H1 (cell line): Measurements from ENCODE around the gene MID1. TPM values are rescaled to one million over a fixed set of nuclear protein-coding genes. Genes with fewer than 3 reads are reported as not detected.

Experiments used
- CTCF ChIA-PET: fragments of 300-600 bp; sonication (Branson Sonifier 250); formaldehyde crosslinking; loops from one replicate; lab custom pipeline; 2021; ENCODE audit not compliant: partially characterized antibody; lab: Charles Lee
- POLR2A ChIA-PET: fragments of 300-600 bp; sonication (Branson Sonifier 250); formaldehyde crosslinking; loops from one replicate; lab custom pipeline; 2021; ENCODE audit warnings: inconsistent platforms; ENCODE audit not compliant: partially characterized antibody; lab: Charles Lee
- DNase-seq, 2 experiments: peaks; one replicate each; pipeline versions ENCODE4 v3.0.0 to v3.0.0-alpha.2; 2010 to 2022; ENCODE audit warnings: low spot score in 2 of 2, low read depth in 1 of 2, mixed read lengths in 1 of 2
- FAIRE-seq: peaks from 2 replicates; lab custom pipeline; 2011; peaks lifted over from hg19 to GRCh38; lab: Jason Lieb, UNC
- H2AFZ ChIP-seq: 2 replicates; pipeline ENCODE4 v1.8.1; 2012; ENCODE audit warnings: low read length, inconsistent platforms
- H2AK5ac ChIP-seq: 2 replicates; pipeline ENCODE4 v1.6.1; 2013; ENCODE audit warnings: low read depth, low read length
- H2BK120ac ChIP-seq: replicated peaks from 2 replicates; pipeline ENCODE3; 2013; ENCODE audit warnings: low read depth, low read length, inconsistent platforms
- H2BK12ac ChIP-seq: 2 replicates; pipeline ENCODE4 v1.6.1; 2013; ENCODE audit warnings: low read depth, low read length
- H2BK15ac ChIP-seq: 2 replicates; pipeline ENCODE4 v1.6.1; 2013; ENCODE audit warnings: low read length
- H2BK20ac ChIP-seq: 2 replicates; pipeline ENCODE4 v1.6.1; 2013; ENCODE audit warnings: low read length
- H2BK5ac ChIP-seq: 2 replicates; pipeline ENCODE4 v1.6.1; 2013; ENCODE audit warnings: low read depth, low read length
- H3K14ac ChIP-seq: 2 replicates; pipeline ENCODE4 v1.6.1; 2013; ENCODE audit warnings: inconsistent platforms; ENCODE audit not compliant: insufficient read length
- H3K18ac ChIP-seq: 2 replicates; pipeline ENCODE4 v1.6.1; 2013; ENCODE audit warnings: low read length; ENCODE audit errors: extremely low read depth
- H3K23ac ChIP-seq: 2 replicates; pipeline ENCODE4 v1.6.1; 2013; ENCODE audit warnings: inconsistent platforms; ENCODE audit not compliant: insufficient read length
- H3K23me2 ChIP-seq: 2 replicates; pipeline ENCODE4 v1.6.1; 2013; ENCODE audit warnings: low read depth, low read length
- H3K27ac ChIP-seq: 2 replicates; pipeline ENCODE4 v1.6.1; 2011; ENCODE audit warnings: low read depth, low read length, inconsistent platforms
- H3K27me3 ChIP-seq, 4 experiments: replicated peaks in 1 of 4; 1 replicate in 1 of 4; 2 replicates in 3 of 4; pipeline versions ENCODE4 v1.6.1 to v1.8.1; 2011 to 2013; ENCODE audit warnings: low read length in 3 of 4, mild to moderate bottlenecking in 3 of 4, inconsistent platforms in 2 of 4, mixed read lengths in 2 of 4, moderate library complexity in 1 of 4; ENCODE audit not compliant: control insufficient read depth in 3 of 4, insufficient read depth in 3 of 4; ENCODE audit errors: extremely low read depth in 1 of 4
- H3K36me3 ChIP-seq, 4 experiments: 2 replicates each; pipeline versions ENCODE4 v1.6.1 to v1.8.1; 2011 to 2013; ENCODE audit warnings: mild to moderate bottlenecking in 4 of 4, low read length in 3 of 4, moderate library complexity in 2 of 4, control low read depth in 1 of 4, inconsistent platforms in 1 of 4; ENCODE audit not compliant: insufficient read depth in 4 of 4, control insufficient read depth in 2 of 4
- H3K4ac ChIP-seq: replicated peaks from 2 replicates; pipeline ENCODE3; 2013; ENCODE audit warnings: low read length, low read depth, mixed read lengths, inconsistent platforms; ENCODE audit not compliant: insufficient read length
- H3K4me1 ChIP-seq, 4 experiments: replicated peaks in 1 of 4; 1 replicate in 1 of 4; 2 replicates in 3 of 4; pipeline versions ENCODE4 v1.6.1 to v1.8.1; 2011 to 2013; ENCODE audit warnings: low read length in 3 of 4, inconsistent platforms in 2 of 4, mixed read lengths in 1 of 4; ENCODE audit not compliant: insufficient read depth in 4 of 4, control insufficient read depth in 3 of 4
- H3K4me2 ChIP-seq, 2 experiments: 2 replicates each; pipeline versions ENCODE4 v1.6.1 to v1.8.1; 2011 to 2013; ENCODE audit warnings: low read depth in 2 of 2, low read length in 2 of 2, control low read depth in 1 of 2, inconsistent platforms in 1 of 2, mild to moderate bottlenecking in 1 of 2; ENCODE audit not compliant: insufficient read depth in 1 of 2
- H3K4me3 ChIP-seq, 4 experiments: fragments of 200-600, 300-600 bp in 1 of 4; sonication (generic), shearing (Covaris generic), sonication (Bioruptor Twin) in 1 of 4; 2 replicates each; pipeline versions ENCODE4 v1.5.1 to v1.8.1; 2011 to 2016; ENCODE audit warnings: low read length in 4 of 4, low read depth in 3 of 4, control low read depth in 2 of 4, inconsistent platforms in 2 of 4, mild to moderate bottlenecking in 2 of 4, mixed read lengths in 1 of 4, moderate library complexity in 1 of 4; ENCODE audit not compliant: insufficient read depth in 2 of 4; ENCODE audit errors: extremely low read depth in 1 of 4
- H3K56ac ChIP-seq: replicated peaks from 2 replicates; pipeline ENCODE3; 2013; ENCODE audit warnings: low read depth, mild to moderate bottlenecking, mixed read lengths, low read length, inconsistent platforms; ENCODE audit not compliant: insufficient read length
- H3K79me1 ChIP-seq: 2 replicates; pipeline ENCODE4 v1.6.1; 2013; ENCODE audit warnings: low read depth, low read length, control low read depth
- H3K79me2 ChIP-seq, 2 experiments: 2 replicates each; pipeline versions ENCODE4 v1.6.1 to v1.8.1; 2012 to 2013; ENCODE audit warnings: low read length in 2 of 2, mild to moderate bottlenecking in 2 of 2, inconsistent platforms in 1 of 2; ENCODE audit not compliant: insufficient read depth in 2 of 2, control insufficient read depth in 1 of 2
- H3K9ac ChIP-seq, 4 experiments: replicated peaks in 1 of 4; 1 replicate in 1 of 4; 2 replicates in 3 of 4; pipeline versions ENCODE4 v1.6.1 to v1.8.1; 2011 to 2013; ENCODE audit warnings: low read depth in 3 of 4, low read length in 3 of 4, control low read depth in 2 of 4, mild to moderate bottlenecking in 2 of 4, moderate library complexity in 2 of 4, inconsistent platforms in 1 of 4; ENCODE audit errors: extremely low read depth in 1 of 4
- H3K9me3 ChIP-seq, 2 experiments: 2 replicates each; pipeline versions ENCODE4 v1.6.1 to v1.8.1; 2012 to 2013; ENCODE audit warnings: mild to moderate bottlenecking in 2 of 2, moderate library complexity in 2 of 2, control low read depth in 1 of 2, inconsistent platforms in 1 of 2, low read depth in 1 of 2, low read length in 1 of 2, mixed read lengths in 1 of 2; ENCODE audit not compliant: insufficient read depth in 2 of 2
- H4K20me1 ChIP-seq, 2 experiments: replicated peaks in 1 of 2; 2 replicates each; pipeline versions ENCODE3 to v1.8.1; 2011 to 2013; ENCODE audit warnings: inconsistent platforms in 2 of 2, low read length in 2 of 2, mild to moderate bottlenecking in 1 of 2; ENCODE audit not compliant: insufficient read depth in 2 of 2, control insufficient read depth in 1 of 2
- H4K5ac ChIP-seq: 2 replicates; pipeline ENCODE4 v1.6.1; 2013; ENCODE audit warnings: low read length, low read depth, mixed read lengths, inconsistent platforms; ENCODE audit not compliant: insufficient read length
- H4K8ac ChIP-seq: 2 replicates; pipeline ENCODE4 v1.8.0; 2013; ENCODE audit warnings: mild to moderate bottlenecking, moderate library complexity, low read length, inconsistent platforms; ENCODE audit not compliant: insufficient read depth; ENCODE audit errors: extremely low read depth
- H4K91ac ChIP-seq: replicated peaks from 2 replicates; pipeline ENCODE3; 2013; ENCODE audit warnings: low read length, mixed read lengths, inconsistent platforms; ENCODE audit not compliant: insufficient read length
- GTF2F1 ChIP-seq: IDR thresholded peaks from 2 replicates; pipeline ENCODE4 v1.6.1; 2012; ENCODE audit warnings: low read depth, low read length, improper control_type of control experiment, borderline replicate concordance
- RXRA ChIP-seq: IDR thresholded peaks from 2 replicates; pipeline ENCODE4 v1.6.1; 2011; ENCODE audit warnings: low read depth, mild to moderate bottlenecking, low read length, moderate library complexity; ENCODE audit not compliant: insufficient read depth
- SP1 ChIP-seq: IDR thresholded peaks from 2 replicates; pipeline ENCODE4 v1.6.1; 2011; ENCODE audit warnings: low read depth, low read length
- SUZ12 ChIP-seq: fragments of 200-600 bp; sonication (generic); IDR thresholded peaks from 2 replicates; pipeline ENCODE4 v1.6.1; 2012; ENCODE audit warnings: mild to moderate bottlenecking, inconsistent platforms, low read length, moderate library complexity, mixed read lengths
- YY1 ChIP-seq: IDR thresholded peaks from 2 replicates; pipeline ENCODE4 v1.6.1; 2011; ENCODE audit warnings: low read depth, mild to moderate bottlenecking, low read length
- WGBS, 2 experiments: shearing (Covaris generic) in 1 of 2; methylation state at CpG; one replicate each; pipeline versions ENCODE4 v1.1.6 to v1.1.7; 2013 to 2015; ENCODE audit warnings: low lambda C conversion rate in 2 of 2, mixed read lengths in 2 of 2, inconsistent platforms in 1 of 2, low coverage in 1 of 2, missing lambda C conversion rate in 1 of 2; ENCODE audit not compliant: insufficient replicate concordance in 2 of 2, insufficient coverage in 1 of 2, insufficient read length in 1 of 2; ENCODE audit errors: extremely low coverage in 1 of 2, missing lambda C conversion rate in 1 of 2; 5-methylcytosine and 5-hydroxymethylcytosine counted together
- polyA plus RNA-seq, 7 experiments: library from polyadenylated mRNA; depleted of rRNA in 3 of 7; stranded (reverse) in 5 of 7; unstranded in 2 of 7; fragments of >200 nt in 5 of 7; fragments of 200-250 nt in 2 of 7; gene quantifications; 1 replicate in 5 of 7; 2 replicates in 1 of 7; 4 replicates in 1 of 7; pipeline versions ENCODE4 v1.2.1 to v1.2.3, GENCODE V29; 2011 to 2013; ENCODE audit warnings: missing spikeins in 2 of 7, mixed read lengths in 2 of 7
- total RNA-seq: library from RNA; stranded (reverse); fragmentation: NEBNext Ultra II Directional; extraction: Animal tissue kit (Norgen Biotek cat#: 25700); gene quantifications from 2 replicates; pipeline ENCODE4 v1.2.1, GENCODE V29; 2021
- TF ChIP-seq, protein P1 (sequence below): IDR thresholded peaks from 2 replicates; pipeline ENCODE4 v1.6.1; 2012; ENCODE audit warnings: inconsistent platforms

MID1 gene
- total and polyA plus RNA-seq, 2 of the 8 experiments (the other 6 are each of a cell fraction or from before 2014, with no cell fraction given), result 12.9 to 54.3 TPM

DNA sequence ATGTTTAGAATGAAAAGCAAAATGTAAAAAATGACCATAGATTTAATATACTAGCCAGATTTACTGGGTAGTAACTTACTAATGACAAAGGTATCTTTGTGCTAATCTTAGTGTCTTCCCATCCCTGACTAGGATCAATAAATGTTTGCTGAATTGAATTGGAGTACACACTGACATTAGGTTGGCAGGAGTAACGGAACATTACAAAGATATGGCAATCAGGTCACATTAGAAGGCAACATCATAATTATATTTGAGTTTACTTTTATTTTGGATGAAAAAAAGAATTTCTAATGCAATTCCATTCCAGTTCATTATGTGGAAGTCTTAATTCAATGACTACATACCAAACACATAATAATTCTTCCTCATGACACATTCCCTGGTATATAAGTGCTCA lies 77.8 kb downstream of the MID1 start:
- Histone ChIP-seq H2AK5ac (no peak overlapping the region), H3K23ac (no peak overlapping the region), H4K20me1 (no peaks in the 10 kb centered on the region), H3K23me2 (no peaks in the 10 kb centered on the region), H3K27ac (no peak overlapping the region), H3K4ac (no peak overlapping the region), H2BK12ac (no peak overlapping the region), H3K4me1 (peaks cover 0 to 9% (median 6%) of the 10 kb centered on the region in 4 experiments; a peak in 3 of 7 replicates), H3K14ac (no peak overlapping the region), H2BK5ac (no peak overlapping the region), H3K79me1 (no peaks in the 10 kb centered on the region), H4K5ac (no peak overlapping the region), H3K9me3 (no peaks in the 10 kb centered on the region), H2BK120ac (no peak overlapping the region), H4K8ac (no peak overlapping the region), H3K18ac (no peak overlapping the region), H3K27me3 (no peaks in the 10 kb centered on the region), H3K4me2 (no peak overlapping the region), H3K56ac (no peak overlapping the region), H3K4me3 (no peak overlapping the region), H3K9ac (no peak overlapping the region), H2AFZ (no peak overlapping the region), H3K79me2 (peaks cover 0 to 39% of the 10 kb centered on the region in 2 experiments; a peak in 2 of 4 replicates), H2BK20ac (no peak overlapping the region), H4K91ac (no peak overlapping the region), H2BK15ac (no peak overlapping the region), H3K36me3 (no peaks in the 10 kb centered on the region)
- FAIRE-seq (no peak), DNase-seq (no peak)
- CTCF ChIA-PET, result no interaction called here
- no peak for TF ChIP-seq SP1
- TF ChIP-seq, protein P1, sequence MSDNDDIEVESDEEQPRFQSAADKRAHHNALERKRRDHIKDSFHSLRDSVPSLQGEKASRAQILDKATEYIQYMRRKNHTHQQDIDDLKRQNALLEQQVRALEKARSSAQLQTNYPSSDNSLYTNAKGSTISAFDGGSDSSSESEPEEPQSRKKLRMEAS, result no peak
- no peak for TF ChIP-seq YY1
- no peak for TF ChIP-seq GTF2F1
- TF ChIP-seq RXRA, result no peak
- TF ChIP-seq SUZ12, result no peak
- POLR2A ChIA-PET, result no interaction called here
- WGBS, 2 experiments, result 77% methylated on average over 1 of the region's 1 CpG; no CpG with 5 or more reads in 1 of the 2 experiments
